AG09319 (cell line): ENCODE results near the gene NPL.

Experiments used
- DNase-seq: peaks from one replicate; pipeline ENCODE4 v3.0.0-alpha.2; 2010; ENCODE audit warnings: low read depth; ENCODE audit errors: extremely low read depth
- TF ChIP-seq, protein P1 (sequence below): IDR thresholded peaks from 2 replicates; pipeline ENCODE4 v1.5.1; 2011; ENCODE audit warnings: low read depth, mild to moderate bottlenecking, inconsistent platforms, low read length, moderate library complexity

NPL gene

DNA sequence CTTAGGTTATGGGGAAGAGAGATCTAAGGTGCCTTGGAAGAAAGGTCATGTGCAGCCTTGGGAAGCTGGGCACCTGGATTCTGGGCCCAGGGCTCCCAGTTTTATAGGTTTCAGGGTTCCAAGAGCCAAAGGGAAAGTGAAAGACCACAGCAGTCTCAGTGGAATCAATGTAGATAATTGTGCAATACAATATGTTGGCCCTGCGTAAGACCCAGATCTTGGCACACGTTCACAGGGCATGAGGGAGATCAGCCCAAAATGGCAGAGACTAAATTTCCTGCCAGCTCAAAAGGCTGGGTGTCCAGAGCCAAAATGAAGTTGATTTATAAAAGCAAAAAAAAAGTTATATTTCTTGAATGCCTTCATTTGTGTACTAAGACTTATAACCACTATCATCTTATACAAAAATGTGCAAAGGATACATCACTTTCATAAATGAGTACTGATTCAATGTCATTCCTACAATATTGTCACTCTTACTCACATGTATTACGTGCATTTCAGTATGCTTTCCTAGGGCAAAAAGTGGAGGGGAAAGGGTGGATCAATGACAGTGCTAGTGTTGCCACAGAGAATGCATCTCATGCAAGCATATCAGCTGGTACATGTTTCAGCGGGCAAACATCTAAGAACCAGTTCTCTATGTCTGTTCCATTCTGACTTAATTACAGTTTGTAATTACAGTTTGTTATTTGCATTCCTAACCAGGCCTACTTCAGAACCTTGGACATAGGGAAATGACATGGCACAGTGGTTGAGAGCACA, 22.5 kb upstream of the NPL start:
- TF ChIP-seq, protein P1, sequence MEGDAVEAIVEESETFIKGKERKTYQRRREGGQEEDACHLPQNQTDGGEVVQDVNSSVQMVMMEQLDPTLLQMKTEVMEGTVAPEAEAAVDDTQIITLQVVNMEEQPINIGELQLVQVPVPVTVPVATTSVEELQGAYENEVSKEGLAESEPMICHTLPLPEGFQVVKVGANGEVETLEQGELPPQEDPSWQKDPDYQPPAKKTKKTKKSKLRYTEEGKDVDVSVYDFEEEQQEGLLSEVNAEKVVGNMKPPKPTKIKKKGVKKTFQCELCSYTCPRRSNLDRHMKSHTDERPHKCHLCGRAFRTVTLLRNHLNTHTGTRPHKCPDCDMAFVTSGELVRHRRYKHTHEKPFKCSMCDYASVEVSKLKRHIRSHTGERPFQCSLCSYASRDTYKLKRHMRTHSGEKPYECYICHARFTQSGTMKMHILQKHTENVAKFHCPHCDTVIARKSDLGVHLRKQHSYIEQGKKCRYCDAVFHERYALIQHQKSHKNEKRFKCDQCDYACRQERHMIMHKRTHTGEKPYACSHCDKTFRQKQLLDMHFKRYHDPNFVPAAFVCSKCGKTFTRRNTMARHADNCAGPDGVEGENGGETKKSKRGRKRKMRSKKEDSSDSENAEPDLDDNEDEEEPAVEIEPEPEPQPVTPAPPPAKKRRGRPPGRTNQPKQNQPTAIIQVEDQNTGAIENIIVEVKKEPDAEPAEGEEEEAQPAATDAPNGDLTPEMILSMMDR, result no peak
- no peak for DNase-seq

DNA sequence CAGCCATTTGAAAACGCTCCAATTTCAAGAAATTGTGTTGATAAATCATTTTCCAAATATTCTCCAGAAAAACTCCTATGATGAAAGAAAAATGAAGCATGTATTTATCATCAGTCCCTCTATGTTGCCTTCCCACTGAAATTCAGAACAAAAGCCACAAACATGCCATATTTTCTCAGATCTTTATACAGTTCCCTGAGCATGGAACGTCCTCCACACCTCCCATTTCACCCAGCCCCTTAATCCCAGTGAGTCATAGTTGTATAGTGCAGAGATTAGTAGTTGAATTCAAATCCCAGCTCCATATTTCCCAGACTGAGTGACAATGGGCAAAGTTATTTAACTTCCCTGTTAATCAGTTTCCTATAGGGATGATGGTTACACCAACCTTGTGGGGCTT, 20.6 kb upstream of the NPL start:
- TF ChIP-seq, protein P1, result no peak
- no peak for DNase-seq

DNA sequence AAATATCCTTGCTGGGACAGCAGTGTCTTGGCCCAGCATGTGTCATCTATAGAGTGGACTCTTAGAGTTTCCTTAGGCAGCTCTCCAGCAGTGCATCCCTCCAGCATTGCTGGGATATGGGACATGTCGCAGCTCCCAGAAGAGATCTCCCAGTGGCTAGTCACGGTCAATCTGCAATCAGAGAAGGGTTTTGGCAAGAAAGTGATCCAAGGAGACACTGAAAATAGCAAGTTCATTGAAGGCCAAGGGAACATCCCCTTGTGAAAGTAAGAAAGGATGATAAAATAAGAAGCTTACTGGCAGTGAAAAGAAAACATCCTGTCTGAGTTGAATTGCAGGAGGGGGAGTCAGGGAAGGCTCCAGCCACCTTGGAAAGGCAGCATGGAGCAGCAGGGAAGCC, 19.3 kb upstream of the NPL start:
- TF ChIP-seq, protein P1, result no peak
- DNase-seq, result no peak

- TF ChIP-seq, protein P1, result no peak
- DNase-seq, result no peak
Measured at GRCh38 chr1:182771187-182771984, 18.2 kb upstream of the NPL start.

GRCh38 chr1:182777386-182777785, 12.2 kb upstream of the NPL start:
- DNase-seq, result no peak
- TF ChIP-seq, protein P1, result no peak

- DNase-seq, result no peak
- TF ChIP-seq, protein P1, result no peak
Measured at GRCh38 chr1:182778862-182779261, 10.7 kb upstream of the NPL start.

DNA sequence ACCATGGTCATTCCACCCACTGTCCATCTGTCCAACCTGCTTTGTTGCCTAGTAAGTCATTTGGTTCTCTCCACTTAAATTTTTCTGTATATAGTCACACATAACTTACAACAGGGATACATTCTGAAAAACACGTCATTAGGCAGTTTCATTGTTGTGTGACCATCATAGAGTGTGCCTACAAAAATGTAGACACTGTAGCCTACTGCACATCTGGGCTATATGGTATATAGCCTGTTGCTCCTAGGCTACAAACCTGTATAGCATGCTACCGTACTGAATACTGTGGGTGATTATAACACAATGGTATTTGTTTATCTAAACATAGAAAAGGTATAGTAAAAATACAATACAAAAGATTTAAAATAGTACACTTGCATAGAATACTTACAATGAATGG, 10.0 kb upstream of the NPL start:
- no peak for DNase-seq
- TF ChIP-seq, protein P1, result no peak
